Measurements from ENCODE around the gene NOX4.

DNA sequence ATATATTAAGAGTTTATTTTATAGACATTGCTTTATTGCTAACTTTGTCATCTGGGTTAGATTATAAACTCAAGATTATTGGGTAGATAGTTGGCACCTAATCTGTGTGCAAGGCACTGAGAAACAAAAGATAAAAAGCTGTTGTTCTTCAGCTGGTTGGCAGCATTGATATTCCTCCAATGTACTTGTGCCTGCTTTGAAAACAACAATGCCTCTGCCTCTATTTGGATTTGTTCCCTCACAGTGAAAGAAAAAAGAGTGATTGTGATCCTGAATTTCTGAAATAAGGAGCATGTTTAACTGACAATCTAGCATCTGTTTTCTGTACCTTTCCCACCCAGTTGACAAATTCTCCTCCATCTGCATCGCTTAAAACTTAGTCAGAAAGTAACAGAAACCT is 215.2 kb downstream of the NOX4 start:
- TF ChIP-seq, protein P1, sequence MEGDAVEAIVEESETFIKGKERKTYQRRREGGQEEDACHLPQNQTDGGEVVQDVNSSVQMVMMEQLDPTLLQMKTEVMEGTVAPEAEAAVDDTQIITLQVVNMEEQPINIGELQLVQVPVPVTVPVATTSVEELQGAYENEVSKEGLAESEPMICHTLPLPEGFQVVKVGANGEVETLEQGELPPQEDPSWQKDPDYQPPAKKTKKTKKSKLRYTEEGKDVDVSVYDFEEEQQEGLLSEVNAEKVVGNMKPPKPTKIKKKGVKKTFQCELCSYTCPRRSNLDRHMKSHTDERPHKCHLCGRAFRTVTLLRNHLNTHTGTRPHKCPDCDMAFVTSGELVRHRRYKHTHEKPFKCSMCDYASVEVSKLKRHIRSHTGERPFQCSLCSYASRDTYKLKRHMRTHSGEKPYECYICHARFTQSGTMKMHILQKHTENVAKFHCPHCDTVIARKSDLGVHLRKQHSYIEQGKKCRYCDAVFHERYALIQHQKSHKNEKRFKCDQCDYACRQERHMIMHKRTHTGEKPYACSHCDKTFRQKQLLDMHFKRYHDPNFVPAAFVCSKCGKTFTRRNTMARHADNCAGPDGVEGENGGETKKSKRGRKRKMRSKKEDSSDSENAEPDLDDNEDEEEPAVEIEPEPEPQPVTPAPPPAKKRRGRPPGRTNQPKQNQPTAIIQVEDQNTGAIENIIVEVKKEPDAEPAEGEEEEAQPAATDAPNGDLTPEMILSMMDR (IDR thresholded peaks at IDR 0.05; ENCODE audit: low read length): no peak
- TF ChIP-seq EZH2phosphoT487 (IDR thresholded peaks at IDR 0.05; ENCODE audit: low read length): no peak

All from MM.1S (cell line).